DOHH2 (cell line): ENCODE data around the gene TBC1D10B.
"Not testable (repeated sequence)": the region's sequence is repeated elsewhere in the genome, so short reads cannot be mapped to it uniquely, and the experiment has no call there.

ENCODE experiments used
- EZH2phosphoT487 ChIP-seq: fragments of 200-600 bp; sonication (generic); IDR thresholded peaks from 2 replicates; pipeline ENCODE4 v1.6.1; 2017; ENCODE audit warnings: borderline replicate concordance, mild to moderate bottlenecking, antibody characterized with exemption, low read length, moderate library complexity, mixed read lengths
- TF ChIP-seq, protein P1 (sequence below): fragments of 200-600 bp; sonication (generic); IDR thresholded peaks from one replicate; pipeline ENCODE4 v1.5.1; 2014; ENCODE audit warnings: antibody characterized with exemption, mild to moderate bottlenecking, low read depth, low read length; ENCODE audit not compliant: poor library complexity, severe bottlenecking

DNA sequence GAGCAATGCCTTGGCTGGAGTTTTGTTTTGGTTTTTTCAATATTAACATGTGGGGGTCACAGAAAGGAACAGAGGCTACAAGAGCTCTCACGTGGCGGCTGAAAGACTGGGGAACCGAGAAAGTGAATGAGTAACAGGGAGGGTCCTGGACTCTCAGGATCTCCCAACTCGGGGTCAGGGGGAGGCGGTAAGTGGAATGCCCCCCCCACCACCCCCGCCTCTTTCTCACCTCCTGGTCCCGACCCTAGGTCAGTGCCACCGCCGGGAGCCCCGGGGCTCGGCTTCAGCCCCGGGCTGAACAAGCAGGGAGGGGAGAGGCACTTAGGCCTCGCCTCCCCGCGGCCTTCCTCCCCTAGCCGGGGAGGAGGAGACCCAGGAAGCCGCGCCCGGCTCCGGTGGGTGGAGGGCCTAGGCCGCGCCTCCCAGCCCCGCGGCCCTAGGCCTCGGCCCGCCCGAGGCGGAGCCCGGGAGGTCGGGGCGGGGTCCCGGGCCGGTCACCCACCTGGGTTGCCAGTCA, 35.8 kb downstream of the TBC1D10B start:
- TF ChIP-seq, protein P1, sequence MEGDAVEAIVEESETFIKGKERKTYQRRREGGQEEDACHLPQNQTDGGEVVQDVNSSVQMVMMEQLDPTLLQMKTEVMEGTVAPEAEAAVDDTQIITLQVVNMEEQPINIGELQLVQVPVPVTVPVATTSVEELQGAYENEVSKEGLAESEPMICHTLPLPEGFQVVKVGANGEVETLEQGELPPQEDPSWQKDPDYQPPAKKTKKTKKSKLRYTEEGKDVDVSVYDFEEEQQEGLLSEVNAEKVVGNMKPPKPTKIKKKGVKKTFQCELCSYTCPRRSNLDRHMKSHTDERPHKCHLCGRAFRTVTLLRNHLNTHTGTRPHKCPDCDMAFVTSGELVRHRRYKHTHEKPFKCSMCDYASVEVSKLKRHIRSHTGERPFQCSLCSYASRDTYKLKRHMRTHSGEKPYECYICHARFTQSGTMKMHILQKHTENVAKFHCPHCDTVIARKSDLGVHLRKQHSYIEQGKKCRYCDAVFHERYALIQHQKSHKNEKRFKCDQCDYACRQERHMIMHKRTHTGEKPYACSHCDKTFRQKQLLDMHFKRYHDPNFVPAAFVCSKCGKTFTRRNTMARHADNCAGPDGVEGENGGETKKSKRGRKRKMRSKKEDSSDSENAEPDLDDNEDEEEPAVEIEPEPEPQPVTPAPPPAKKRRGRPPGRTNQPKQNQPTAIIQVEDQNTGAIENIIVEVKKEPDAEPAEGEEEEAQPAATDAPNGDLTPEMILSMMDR: not testable (repeated sequence)
- TF ChIP-seq EZH2phosphoT487: not testable (repeated sequence)
